Jurkat, Clone E6-1 (cell line): ENCODE results near the gene CACNA1A.

ENCODE experiments used
- DNase-seq: peaks from one replicate; pipeline ENCODE4 v3.0.0-alpha.2; 2011; ENCODE audit warnings: low read depth, low spot score
- H3K4me3 ChIP-seq: 2 replicates; pipeline ENCODE4 v1.5.1; 2011; ENCODE audit warnings: mild to moderate bottlenecking, low read length, control low read depth, moderate library complexity

The CACNA1A gene

DNA sequence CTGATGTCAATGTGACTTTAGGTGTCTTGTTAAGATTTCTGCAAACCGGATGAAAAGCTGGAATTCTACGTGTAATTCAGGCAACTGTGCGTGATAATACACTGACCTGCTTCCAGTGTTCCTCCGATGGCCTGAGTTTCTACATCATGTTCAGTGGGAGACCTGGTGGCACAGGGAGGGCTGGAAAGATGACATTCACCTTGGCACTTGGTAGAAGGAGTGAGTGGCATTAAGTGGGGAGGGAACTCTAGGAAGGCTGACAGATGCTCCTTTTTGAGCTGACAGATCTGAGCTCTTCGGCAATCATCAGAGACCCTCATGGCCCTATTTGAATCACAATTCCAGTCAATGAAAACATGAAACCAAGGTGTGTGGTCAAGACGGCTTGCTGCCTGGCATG lies 4.0 kb downstream of the CACNA1A start:
- no peak for DNase-seq
- H3K4me3 ChIP-seq = no peak overlapping the region

GRCh38 chr19:13499692-13500091 lies 6.6 kb downstream of the CACNA1A start:
- H3K4me3 ChIP-seq = no peak overlapping the region
- DNase-seq = no peak

DNA sequence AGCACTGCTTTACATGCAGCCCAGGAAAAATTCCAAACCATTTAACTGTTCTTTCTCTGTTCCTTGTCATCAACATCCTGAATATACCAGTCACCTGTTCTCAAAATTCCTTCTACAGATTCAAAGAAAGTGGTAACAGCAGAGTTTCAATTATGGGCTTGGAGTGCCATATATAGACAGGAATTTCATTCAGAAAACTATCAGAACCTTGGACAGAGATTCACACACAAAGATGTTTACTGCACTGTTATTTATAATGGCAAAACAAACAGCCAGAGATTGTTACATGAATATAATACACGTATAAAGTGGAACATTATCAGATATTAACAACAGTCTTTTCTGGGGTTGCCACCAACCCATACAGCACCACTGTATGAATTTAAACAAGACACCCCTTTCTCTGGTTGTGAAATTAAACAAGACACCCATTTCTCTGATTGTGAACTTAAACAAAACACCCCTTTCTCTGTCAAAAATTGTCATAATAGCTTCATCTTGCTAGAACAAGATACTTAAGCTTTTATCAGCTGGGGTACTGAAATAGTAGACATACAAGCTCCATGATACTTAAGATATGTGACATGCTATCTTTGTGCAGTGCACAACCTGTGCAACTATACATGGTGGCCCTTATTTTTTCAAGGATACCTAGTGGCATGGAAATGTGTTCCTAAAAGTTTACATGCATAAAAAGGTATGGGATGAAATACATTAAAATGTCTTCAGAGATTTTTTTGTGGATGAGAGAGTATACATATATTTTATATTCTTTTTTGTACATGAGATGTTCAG lies 12.6 kb downstream of the CACNA1A start:
- no peak overlapping the region for H3K4me3 ChIP-seq
- no peak for DNase-seq

DNA sequence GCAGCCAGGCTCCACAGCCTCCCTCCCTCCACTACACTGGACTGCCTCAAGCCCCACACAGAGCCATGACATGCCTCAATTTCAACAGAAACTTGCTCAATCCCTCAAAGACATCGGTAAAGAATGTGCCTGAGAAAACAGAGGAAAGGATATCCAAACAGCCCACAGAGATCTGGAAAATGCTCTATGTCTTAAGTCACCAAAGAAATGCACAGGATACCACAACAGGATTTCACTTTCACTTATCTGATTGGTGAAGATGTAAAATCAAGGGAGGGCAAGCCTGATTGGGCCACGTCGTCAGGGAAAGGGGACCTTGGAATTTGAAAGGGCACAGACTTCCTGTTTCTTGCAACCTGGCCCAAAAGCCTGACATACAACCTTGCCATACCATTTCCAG lies 14.2 kb downstream of the CACNA1A start:
- no peak for DNase-seq
- no peak overlapping the region for H3K4me3 ChIP-seq

- no peak for DNase-seq
- H3K4me3 ChIP-seq = no peak overlapping the region
These were observed 18.3 kb downstream of the CACNA1A start for GRCh38 chr19:13487985-13488384.

DNA sequence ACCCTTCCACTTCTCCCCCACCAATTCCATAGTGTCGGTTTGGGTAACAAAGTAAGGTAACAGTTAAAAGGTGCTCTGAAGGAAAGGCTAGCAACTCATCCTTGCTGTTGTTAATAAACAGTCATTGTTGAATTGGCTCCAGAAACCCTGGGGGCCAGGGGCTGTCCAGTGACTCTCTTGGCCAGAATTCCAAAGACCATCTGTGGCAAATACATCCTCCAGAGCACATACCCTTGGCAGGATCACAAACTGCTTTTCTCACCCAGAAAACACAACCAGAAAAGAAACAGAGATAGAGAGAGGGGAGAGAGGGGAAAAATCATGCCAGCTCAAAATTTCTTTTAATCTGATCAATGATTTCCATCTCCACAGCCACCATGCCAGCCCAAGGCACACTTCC lies 22.1 kb downstream of the CACNA1A start:
- no peak overlapping the region for H3K4me3 ChIP-seq
- no peak for DNase-seq

DNA sequence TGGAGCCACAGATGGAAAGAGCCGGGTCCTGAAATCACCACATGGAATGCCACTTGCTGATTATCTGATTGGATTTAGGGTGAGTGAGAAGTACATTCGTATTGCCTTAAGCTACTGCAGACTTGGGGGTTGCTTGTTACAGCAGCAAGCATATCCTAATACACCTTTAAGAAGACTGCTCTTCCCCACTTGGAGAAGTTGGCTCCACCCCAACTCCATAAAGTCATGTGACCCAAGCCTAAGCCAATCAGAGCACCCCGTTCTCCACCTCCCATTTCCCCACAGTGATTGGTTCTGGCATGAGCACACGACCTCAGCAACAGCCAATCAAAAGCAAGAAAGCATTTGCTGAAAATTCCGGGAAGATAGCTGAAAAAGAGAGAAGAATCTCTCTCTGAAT lies 23.1 kb downstream of the CACNA1A start:
- peak; percentile 3 for DNase-seq
- no peak overlapping the region for H3K4me3 ChIP-seq

DNA sequence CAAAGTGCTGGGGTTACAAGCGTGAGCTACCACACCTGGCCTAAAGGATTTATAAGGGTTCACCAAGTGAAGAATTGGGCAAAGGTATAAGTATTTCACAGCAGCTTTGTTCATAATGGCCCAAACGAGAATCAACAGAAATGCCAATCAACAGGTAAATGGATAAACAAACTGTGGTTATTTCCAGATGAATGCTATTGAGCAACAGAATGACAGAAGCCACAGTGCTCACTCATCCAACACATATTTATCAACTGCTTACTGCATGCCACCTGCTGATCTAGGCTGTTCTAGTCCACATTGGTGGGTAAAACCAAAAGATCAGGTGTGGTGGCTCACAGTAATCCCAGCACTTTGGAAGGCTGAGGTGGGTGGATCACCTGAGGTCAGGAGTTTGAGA lies 27.7 kb downstream of the CACNA1A start:
- DNase-seq = no peak
- no peak overlapping the region for H3K4me3 ChIP-seq

GRCh38 chr19:13476071-13476470 lies 30.2 kb downstream of the CACNA1A start:
- DNase-seq = no peak
- H3K4me3 ChIP-seq = no peak overlapping the region

GRCh38 chr19:13475044-13475443 lies 31.2 kb downstream of the CACNA1A start:
- H3K4me3 ChIP-seq = no peak overlapping the region
- no peak for DNase-seq

- H3K4me3 ChIP-seq = no peak overlapping the region
- no peak for DNase-seq
These were observed 39.6 kb downstream of the CACNA1A start for GRCh38 chr19:13466697-13467096.

GRCh38 chr19:13463296-13463695 lies 43.0 kb downstream of the CACNA1A start:
- H3K4me3 ChIP-seq = no peak overlapping the region
- DNase-seq = peak; percentile 29

DNA sequence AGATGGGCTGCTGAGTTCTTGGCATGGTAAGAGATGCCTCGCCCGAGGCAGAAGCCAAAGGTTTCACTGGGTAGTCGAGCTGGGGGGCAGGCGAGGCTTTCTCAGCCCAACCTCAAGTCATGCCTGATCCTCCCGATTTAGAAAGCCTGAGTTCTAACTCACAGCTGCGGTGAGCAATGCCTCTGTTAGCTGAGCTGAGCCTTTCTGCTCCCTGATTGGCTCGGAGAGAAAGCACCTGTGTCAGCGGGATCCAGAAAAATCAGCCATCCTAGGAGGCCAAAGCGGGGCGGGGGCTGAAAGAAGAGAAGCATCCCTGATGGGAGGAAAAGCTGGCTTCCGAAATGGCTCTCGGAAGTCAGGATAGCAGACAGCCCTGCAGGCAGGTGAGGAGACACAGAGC lies 44.7 kb downstream of the CACNA1A start:
- no peak overlapping the region for H3K4me3 ChIP-seq
- DNase-seq = no peak

- no peak overlapping the region for H3K4me3 ChIP-seq
- DNase-seq = no peak
These were observed 46.2 kb downstream of the CACNA1A start for GRCh38 chr19:13460045-13460444.

DNA sequence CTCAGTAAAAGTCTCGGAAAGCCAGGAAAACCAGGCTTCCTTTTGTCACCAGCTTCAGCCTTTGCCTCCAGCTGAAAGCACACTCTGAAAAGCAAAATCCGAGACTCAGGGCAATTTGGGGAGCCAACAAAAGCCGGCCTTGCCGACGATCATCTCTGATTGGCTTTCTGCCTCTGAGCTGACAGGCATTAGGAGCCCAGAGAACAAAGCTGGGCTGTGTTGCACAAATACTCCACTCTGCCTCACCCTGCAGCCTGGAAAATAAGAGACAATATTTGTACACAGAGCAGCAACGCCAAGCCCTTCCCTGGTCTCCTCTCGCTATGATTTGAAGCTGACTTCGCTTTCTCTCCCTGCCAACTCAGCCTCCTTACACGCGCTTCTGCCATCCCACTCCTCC lies 46.9 kb downstream of the CACNA1A start:
- H3K4me3 ChIP-seq = no peak overlapping the region
- DNase-seq = no peak

- no peak overlapping the region for H3K4me3 ChIP-seq
- DNase-seq = no peak
These were observed 54.8 kb downstream of the CACNA1A start for GRCh38 chr19:13451434-13451995.

- no peak for DNase-seq
- no peak overlapping the region for H3K4me3 ChIP-seq
These were observed 58.3 kb downstream of the CACNA1A start for GRCh38 chr19:13447978-13448377.

GRCh38 chr19:13441810-13442512 lies 64.3 kb downstream of the CACNA1A start:
- peak; percentile 54 for DNase-seq
- H3K4me3 ChIP-seq = no peak overlapping the region

GRCh38 chr19:13437919-13438618 lies 68.2 kb downstream of the CACNA1A start:
- DNase-seq = no peak
- no peak overlapping the region for H3K4me3 ChIP-seq

- H3K4me3 ChIP-seq = no peak overlapping the region
- DNase-seq = no peak
These were observed 69.9 kb downstream of the CACNA1A start for GRCh38 chr19:13436352-13436751.
